ENCODE measurements around the gene MED12.

Gene MED12

GRCh38 chrX:71118032-71118984 lies at the start of gene MED12:
TSS of gene MED12 (plus strand) at chrX:71118596. CDS start at chrX:71118755, 159 bp downstream.
- Mint-ChIP-seq H3K27ac (peak within 1 kb of the TSS; percentile 89), H3K9me3 (no peaks in the 10 kb centered on the region), H3K36me3 (ENCODE audit: low read depth) (peaks cover 19% of the 10 kb centered on the region), H3K4me3 (peak within 1 kb of the TSS; percentile 83), H3K4me1 (ENCODE audit: low read depth) (peaks cover 8% of the 10 kb centered on the region), H3K27me3 (ENCODE audit: low read depth) (no peaks in the 10 kb centered on the region)
- DNase-seq (ENCODE audit: low spot score) = peak; percentile 81

DNA sequence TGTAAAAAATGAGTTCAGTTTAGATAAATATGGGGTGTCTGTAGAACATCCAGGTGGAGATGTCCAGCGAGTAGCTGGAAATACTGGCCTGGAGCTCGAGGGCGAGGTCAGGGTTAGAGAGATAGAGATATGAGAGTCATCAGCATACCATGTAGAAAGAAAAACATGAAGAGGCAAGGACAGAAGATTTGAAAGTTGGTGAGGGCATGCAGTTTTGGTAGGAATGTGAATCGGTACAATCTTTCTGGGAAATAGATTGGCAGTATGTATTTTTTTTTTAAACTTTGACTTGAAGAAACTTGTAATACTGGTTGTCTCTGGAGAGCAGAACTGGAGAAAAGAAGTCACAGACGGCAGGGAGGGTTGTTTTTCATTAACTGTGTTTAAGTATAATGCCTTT lies 47.9 kb upstream of the MED12 start:
- DNase-seq (ENCODE audit: low spot score) = no peak
- no peaks in the 10 kb centered on the region for H3K9me3 Mint-ChIP-seq
- peaks cover 6% of the 10 kb centered on the region for H3K36me3 Mint-ChIP-seq (ENCODE audit: low read depth)
- H3K27ac Mint-ChIP-seq = no peak overlapping the region
- peaks cover 19% of the 10 kb centered on the region for H3K27me3 Mint-ChIP-seq (ENCODE audit: low read depth)
- H3K4me3 Mint-ChIP-seq = no peak overlapping the region
- H3K4me1 Mint-ChIP-seq (ENCODE audit: low read depth) = peaks cover 14% of the 10 kb centered on the region

DNA sequence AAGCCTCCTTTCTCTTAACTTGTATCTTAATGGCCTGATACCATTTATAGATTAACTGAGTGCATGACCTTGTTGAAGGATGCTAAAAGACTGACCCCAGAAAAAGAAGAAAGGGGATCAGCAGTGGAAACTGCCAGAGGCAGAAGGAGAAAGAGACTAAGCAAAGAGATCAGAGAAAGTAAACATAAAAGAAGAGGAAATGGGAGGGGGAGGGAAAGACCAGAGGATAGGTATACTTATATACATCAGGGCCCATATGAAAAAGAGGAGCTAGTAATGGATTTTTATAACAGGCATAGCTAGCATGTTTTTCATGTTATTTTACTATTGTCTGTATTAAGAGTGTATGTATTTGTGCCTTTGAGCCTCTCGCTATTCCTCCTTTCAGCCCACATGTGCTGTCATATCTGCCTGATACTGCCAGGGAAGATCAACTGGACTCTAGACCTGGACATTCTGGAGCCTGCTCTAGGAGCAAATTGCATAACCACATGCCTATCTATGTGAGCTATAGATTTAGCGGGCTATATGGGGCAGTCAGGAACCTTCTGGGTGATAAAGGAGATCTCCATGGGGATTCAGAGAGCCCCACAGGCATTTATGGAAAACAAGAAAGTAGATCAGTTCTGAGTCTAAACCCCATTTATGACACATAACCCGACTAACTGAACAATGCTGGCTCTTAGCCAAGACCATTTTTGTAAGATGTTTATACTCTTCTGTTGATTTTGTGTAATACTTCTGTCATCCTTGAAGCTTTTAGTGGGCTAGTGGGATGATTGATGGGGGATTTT lies 36.9 kb upstream of the MED12 start:
- Mint-ChIP-seq H3K9me3 (no peaks in the 10 kb centered on the region), H3K27ac (no peak overlapping the region), H3K4me1 (ENCODE audit: low read depth) (peaks cover 4% of the 10 kb centered on the region), H3K4me3 (no peak overlapping the region), H3K27me3 (ENCODE audit: low read depth) (peaks cover 3% of the 10 kb centered on the region), H3K36me3 (ENCODE audit: low read depth) (no peaks in the 10 kb centered on the region)
- no peak for DNase-seq (ENCODE audit: low spot score)

- peaks cover 4% of the 10 kb centered on the region for H3K4me1 Mint-ChIP-seq (ENCODE audit: low read depth)
- DNase-seq (ENCODE audit: low spot score) = no peak
- H3K27ac Mint-ChIP-seq = no peak overlapping the region
- no peaks in the 10 kb centered on the region for H3K9me3 Mint-ChIP-seq
- H3K4me3 Mint-ChIP-seq = no peak overlapping the region
- no peaks in the 10 kb centered on the region for H3K36me3 Mint-ChIP-seq (ENCODE audit: low read depth)
- H3K27me3 Mint-ChIP-seq (ENCODE audit: low read depth) = no peaks in the 10 kb centered on the region
Observed at GRCh38 chrX:71082124-71082647, 36.2 kb upstream of the MED12 start.

DNA sequence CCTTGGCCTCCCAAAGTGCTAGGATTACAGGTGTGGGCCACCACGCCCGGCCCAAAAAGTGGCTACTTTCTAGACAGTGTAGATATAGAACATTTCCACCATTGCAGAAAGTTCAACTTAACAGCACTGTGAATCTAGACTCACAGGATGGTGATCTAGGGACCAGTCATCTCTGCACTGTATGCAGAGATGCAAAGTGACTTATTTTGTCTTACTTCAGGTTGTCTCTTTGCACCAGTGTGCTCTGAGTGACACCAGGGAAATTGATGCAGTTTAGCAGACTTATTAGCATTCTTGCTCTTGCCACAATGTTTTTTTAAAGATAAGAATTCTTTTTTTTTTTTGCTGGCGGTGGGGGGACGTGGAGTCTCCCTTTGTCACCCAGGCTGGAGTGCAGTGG lies 35.6 kb upstream of the MED12 start:
- H3K4me3 Mint-ChIP-seq = no peak overlapping the region
- no peaks in the 10 kb centered on the region for H3K36me3 Mint-ChIP-seq (ENCODE audit: low read depth)
- peaks cover 4% of the 10 kb centered on the region for H3K4me1 Mint-ChIP-seq (ENCODE audit: low read depth)
- no peaks in the 10 kb centered on the region for H3K9me3 Mint-ChIP-seq
- H3K27ac Mint-ChIP-seq = no peak overlapping the region
- no peak for DNase-seq (ENCODE audit: low spot score)
- no peaks in the 10 kb centered on the region for H3K27me3 Mint-ChIP-seq (ENCODE audit: low read depth)

DNA sequence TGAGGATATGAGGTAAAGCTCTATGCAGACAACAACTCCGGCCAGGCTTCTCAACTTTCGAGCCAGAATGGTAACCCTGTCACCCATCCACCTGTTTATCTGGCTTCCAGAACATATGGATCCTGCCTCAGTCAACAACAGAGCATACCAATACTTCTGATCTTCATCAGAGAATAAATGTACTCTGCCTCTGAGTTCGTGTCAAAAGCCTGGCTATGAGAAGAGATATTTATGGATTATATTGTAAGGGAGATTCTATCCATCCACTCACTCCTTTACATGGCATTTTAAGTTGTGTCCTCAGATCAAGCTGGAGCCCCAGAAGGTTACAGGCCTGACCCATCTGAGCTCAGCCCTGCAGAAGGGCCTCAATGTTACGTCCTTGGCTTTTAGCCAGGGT lies 32.5 kb upstream of the MED12 start:
- DNase-seq (ENCODE audit: low spot score) = no peak
- H3K4me3 Mint-ChIP-seq = no peak overlapping the region
- H3K27me3 Mint-ChIP-seq (ENCODE audit: low read depth) = no peaks in the 10 kb centered on the region
- H3K27ac Mint-ChIP-seq = no peak overlapping the region
- H3K4me1 Mint-ChIP-seq (ENCODE audit: low read depth) = peaks cover 4% of the 10 kb centered on the region
- no peaks in the 10 kb centered on the region for H3K36me3 Mint-ChIP-seq (ENCODE audit: low read depth)
- no peaks in the 10 kb centered on the region for H3K9me3 Mint-ChIP-seq

DNA sequence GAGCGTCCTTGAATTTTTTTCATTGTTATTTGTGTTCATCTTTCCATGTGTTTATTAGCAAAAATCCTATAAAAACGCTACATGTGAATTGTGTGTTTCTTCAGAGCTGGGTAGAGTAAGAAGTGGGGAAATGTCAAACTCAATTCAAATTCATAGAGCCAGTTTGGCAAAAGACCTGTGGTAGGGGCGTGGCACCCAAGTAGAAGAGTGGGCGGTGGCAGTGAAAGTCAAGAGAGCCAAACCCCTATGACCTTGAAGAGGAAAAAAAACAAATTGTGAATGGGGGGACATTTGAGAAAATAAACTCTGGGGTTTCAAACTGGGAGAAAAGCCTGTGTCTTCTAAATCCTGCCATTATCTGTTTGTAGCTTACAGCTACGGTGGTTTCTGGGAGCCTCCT lies 27.1 kb upstream of the MED12 start:
- DNase-seq (ENCODE audit: low spot score) = no peak
- H3K36me3 Mint-ChIP-seq (ENCODE audit: low read depth) = no peaks in the 10 kb centered on the region
- H3K4me1 Mint-ChIP-seq (ENCODE audit: low read depth) = peaks cover 11% of the 10 kb centered on the region
- no peaks in the 10 kb centered on the region for H3K9me3 Mint-ChIP-seq
- H3K4me3 Mint-ChIP-seq = no peak overlapping the region
- no peak overlapping the region for H3K27ac Mint-ChIP-seq
- no peaks in the 10 kb centered on the region for H3K27me3 Mint-ChIP-seq (ENCODE audit: low read depth)

DNA sequence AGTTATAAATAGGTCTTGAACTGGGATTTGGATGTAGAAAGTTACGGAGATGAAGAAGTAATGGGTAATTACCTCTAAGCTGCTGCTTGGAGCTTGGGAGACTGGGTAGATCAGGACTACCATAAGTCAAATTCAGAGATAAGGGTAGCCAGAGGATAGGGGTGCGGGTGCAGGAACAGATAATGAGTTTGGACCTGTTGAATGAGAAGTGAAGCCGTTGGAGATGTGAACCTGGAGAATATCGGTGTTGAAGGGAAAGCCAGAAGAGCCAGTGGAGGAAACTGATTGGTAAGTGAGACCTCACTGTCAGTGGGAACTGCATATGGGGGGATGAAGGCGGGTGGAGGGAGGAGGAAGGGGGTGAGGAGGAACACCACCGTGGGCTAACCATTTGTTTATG lies 23.4 kb upstream of the MED12 start:
- Mint-ChIP-seq H3K4me1 (ENCODE audit: low read depth) (peaks cover 22% of the 10 kb centered on the region), H3K36me3 (ENCODE audit: low read depth) (no peaks in the 10 kb centered on the region), H3K27ac (peak overlapping the region; percentile 63), H3K9me3 (no peaks in the 10 kb centered on the region), H3K27me3 (ENCODE audit: low read depth) (no peaks in the 10 kb centered on the region), H3K4me3 (peak overlapping the region; percentile 99)
- DNase-seq (ENCODE audit: low spot score) = no peak

DNA sequence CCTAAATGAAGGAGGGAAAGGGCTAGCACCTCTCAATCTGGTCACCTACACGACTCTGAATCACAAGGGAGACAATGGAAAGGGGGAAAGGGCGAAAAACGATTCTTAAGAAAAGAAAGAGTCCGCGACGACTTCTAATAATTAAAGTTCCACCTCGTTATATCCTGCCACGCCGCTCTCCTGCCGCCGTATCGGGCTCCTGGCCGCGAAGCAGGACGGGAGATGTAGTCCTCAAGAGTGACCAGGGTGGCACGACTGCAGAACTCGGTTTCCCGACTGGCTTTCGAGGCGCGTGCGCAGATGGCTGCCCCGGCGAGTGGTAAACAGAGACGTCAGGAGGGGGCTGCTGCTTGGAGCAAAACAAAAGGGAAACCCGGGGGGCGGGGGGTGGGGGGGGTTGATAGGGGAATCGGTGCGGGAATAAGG lies 22.8 kb upstream of the MED12 start, which contains the start of gene FOXO4:
Gene FOXO4 (plus strand): TSS at position 297 of the 426 bp plus-strand sequence. CDS start 678 bp downstream, outside the sequence.
- peak; percentile 84 for DNase-seq (ENCODE audit: low spot score)
- Mint-ChIP-seq H3K4me1 (ENCODE audit: low read depth) (peaks cover 22% of the 10 kb centered on the region), H3K4me3 (peak within 1 kb of the TSS; percentile 99), H3K36me3 (ENCODE audit: low read depth) (no peaks in the 10 kb centered on the region), H3K27ac (peak within 1 kb of the TSS; percentile 94), H3K9me3 (no peaks in the 10 kb centered on the region), H3K27me3 (ENCODE audit: low read depth) (no peaks in the 10 kb centered on the region)

DNA sequence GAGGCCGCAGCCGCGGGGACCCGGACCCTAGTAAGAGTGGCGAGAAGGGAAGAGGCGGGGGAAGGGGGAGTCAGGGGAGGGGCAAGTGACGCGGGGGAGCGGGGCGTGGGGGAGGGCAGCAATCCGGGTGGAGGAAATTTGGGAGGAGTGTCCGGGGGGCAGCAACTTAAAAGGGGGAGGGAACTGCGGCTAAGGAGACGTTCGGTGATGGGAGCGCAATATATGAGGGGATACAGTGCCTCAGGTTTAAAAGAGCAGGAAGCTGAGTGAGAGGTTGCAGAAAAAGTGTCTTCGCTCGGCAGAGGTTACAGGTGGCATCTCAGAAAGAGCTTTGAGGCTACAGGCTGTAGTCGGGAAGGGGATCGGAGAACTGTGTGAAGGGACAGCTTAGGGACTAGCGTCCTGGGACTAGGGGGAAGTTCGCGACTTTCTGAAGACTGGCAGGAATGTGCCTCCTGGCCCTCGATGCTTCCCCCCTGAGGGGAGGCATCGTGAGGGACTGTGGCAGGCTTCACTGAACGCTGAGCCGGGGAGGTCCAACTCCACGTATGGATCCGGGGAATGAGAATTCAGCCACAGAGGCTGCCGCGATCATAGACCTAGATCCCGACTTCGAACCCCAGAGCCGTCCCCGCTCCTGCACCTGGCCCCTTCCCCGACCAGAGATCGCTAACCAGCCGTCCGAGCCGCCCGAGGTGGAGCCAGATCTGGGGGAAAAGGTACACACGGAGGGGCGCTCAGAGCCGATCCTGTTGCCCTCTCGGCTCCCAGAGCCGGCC lies 22.2 kb upstream of the MED12 start:
- H3K4me1 Mint-ChIP-seq (ENCODE audit: low read depth) = peaks cover 24% of the 10 kb centered on the region
- DNase-seq (ENCODE audit: low spot score) = no peak
- H3K27me3 Mint-ChIP-seq (ENCODE audit: low read depth) = no peaks in the 10 kb centered on the region

GRCh38 chrX:71096760-71097032 lies 21.7 kb upstream of the MED12 start:
- Mint-ChIP-seq H3K27ac (peak overlapping the region; percentile 10), H3K9me3 (no peaks in the 10 kb centered on the region), H3K36me3 (ENCODE audit: low read depth) (no peaks in the 10 kb centered on the region), H3K4me1 (ENCODE audit: low read depth) (peaks cover 28% of the 10 kb centered on the region), H3K4me3 (peak overlapping the region; percentile 99), H3K27me3 (ENCODE audit: low read depth) (no peaks in the 10 kb centered on the region)
- DNase-seq (ENCODE audit: low spot score) = no peak

More for the DNA sequence above, 22.2 kb upstream of the MED12 start:
- H3K36me3 Mint-ChIP-seq (ENCODE audit: low read depth) = no peaks in the 10 kb centered on the region
- no peaks in the 10 kb centered on the region for H3K9me3 Mint-ChIP-seq
- H3K4me3 Mint-ChIP-seq = peak overlapping the region; percentile 99
- H3K27ac Mint-ChIP-seq = peak overlapping the region; percentile 94

DNA sequence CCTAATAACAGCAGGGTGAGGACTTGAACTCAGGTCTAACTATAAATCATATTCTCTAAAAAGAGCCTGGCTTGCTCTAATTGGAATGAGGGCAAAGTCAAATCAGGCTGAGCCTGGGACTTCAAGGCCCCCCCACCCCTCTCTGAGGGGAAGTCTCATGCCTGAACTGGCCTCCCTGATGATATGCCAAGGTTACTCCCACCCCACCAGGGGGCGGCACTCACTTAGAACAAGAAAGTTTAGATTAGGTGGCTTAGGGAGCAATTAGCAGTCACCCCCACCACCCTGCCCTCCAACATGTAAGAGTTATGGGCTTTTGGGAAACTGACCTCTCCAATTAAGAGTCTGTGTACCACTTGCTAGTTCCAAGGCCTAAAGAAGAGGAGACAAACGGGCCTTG lies 20.1 kb upstream of the MED12 start:
- H3K36me3 Mint-ChIP-seq (ENCODE audit: low read depth) = no peaks in the 10 kb centered on the region
- peaks cover 38% of the 10 kb centered on the region for H3K4me1 Mint-ChIP-seq (ENCODE audit: low read depth)
- no peak overlapping the region for H3K4me3 Mint-ChIP-seq
- H3K27me3 Mint-ChIP-seq (ENCODE audit: low read depth) = no peaks in the 10 kb centered on the region
- DNase-seq (ENCODE audit: low spot score) = peak; percentile 56
- H3K9me3 Mint-ChIP-seq = no peaks in the 10 kb centered on the region
- H3K27ac Mint-ChIP-seq = no peak overlapping the region

DNA sequence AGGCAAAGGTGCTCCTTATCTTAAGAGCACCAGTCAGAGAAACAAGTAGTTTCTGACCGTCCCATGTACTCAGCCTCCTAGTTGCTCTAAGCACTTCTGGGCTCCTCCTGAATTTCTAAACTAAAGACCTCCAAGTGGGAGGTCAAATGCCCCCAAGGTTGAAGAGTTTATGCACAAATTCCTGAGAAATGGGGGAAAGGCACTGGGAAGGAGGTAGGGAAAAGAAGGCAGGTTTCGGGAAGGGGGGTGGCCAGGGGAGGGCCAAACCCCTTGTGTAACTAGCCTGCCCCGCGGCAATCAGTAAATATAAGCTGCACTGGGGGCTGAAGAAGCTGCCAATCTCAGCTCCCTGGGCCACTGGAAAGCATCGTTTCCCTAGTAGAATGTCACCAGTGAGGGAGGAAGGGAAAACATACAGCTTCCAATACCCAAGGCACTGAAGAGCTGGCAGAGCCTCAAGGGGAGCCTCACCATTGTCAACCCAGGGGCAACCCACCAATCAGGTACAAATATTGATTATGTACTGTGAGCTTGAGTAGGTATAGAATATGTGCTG lies 19.4 kb upstream of the MED12 start:
- Mint-ChIP-seq H3K27me3 (ENCODE audit: low read depth) (no peaks in the 10 kb centered on the region), H3K27ac (no peak overlapping the region), H3K36me3 (ENCODE audit: low read depth) (peaks cover 4% of the 10 kb centered on the region), H3K4me3 (no peak overlapping the region), H3K4me1 (ENCODE audit: low read depth) (peaks cover 41% of the 10 kb centered on the region), H3K9me3 (no peaks in the 10 kb centered on the region)
- no peak for DNase-seq (ENCODE audit: low spot score)

Measured in T-helper 2 cell treated with Interferon-gamma antibody and Interleukin-4, amounts not matched to agents 5 μg/mL and 100 μg/mL, for 36 hours (primary cell).